ENCODE data around the gene IL16.
"Not testable (repeated sequence)": the region's sequence is repeated elsewhere in the genome, so short reads cannot be mapped to it uniquely, and the experiment has no call there.

The IL16 gene

DNA sequence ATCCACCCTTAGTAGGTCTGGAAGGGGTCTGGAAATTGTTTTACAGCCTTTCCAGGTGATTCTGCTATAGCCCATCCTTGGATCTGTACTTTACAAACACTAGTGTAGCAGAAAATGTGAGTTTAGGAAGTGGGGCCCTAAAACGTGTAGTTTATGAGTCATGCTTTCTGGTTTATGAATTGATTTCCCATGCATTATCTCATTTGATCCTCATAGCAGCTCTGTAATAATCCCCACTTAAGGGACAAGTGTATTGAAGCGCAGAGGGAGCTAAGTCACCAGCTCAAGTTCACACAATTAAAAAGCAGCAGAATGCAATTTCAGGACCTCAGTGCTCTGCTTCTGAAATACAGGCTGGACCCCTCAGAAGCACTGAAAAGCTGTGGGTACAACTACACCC, 149.9 kb downstream of the IL16 start:
- DNase-seq, result no peak

DNA sequence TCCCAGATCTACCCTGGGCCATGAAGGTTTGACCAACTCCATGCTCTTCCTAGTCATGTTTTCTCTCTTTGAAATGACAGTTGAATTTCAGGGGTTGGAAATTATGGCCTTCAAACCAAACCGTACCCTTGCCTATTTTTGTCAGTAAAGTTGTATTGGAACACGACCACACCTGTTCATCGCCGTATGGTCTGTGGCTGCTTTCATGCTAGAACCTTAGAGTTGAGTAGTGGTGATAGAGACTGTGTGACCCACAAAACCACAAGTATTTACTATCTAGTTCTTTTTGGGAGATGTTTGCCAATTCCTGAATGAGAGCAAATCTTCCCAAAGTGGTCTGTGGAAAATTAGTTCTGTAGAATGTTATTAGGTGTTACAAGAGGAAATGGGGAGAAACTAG, 151.2 kb downstream of the IL16 start:
- no peak for DNase-seq

DNA sequence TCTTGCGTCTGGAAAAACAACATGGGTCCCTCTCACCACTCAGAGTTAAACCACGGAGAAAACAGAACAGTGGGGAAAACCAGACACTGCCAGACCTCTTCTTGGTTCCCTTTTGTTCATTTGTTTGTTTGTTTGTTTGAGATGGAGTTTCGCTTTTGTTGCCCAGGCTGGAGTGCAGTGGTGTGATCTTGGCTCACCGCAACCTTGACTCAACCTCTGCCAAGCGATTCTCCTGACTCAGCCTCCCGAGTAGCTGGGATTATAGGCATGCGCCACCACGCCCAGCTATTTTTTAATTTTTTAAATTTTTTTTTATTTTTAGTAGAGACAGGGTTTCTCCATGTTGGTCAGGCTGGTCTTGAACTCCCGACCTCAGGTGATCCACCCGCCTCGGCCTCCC, 152.0 kb downstream of the IL16 start:
- DNase-seq, result not testable (repeated sequence)

DNA sequence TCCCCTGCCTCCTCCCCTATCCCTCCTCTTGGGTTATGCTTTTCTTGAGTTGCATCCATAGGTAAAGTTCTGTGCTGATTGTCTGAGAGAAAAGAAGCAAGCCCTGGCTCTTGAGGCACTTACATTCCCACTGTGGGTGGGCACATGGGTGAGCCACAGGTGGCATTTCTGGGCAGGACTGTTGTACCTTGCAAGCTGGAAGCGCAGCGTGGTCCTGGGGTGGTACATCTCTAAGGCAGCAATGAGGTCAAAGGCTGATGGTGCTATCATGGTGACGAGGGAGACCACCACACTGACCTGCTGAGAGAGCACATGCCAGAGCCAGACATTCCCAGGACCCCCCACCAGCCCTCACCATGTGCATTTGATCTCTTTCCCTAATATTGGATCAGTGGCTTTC, 152.6 kb downstream of the IL16 start:
- DNase-seq, result no peak

DNA sequence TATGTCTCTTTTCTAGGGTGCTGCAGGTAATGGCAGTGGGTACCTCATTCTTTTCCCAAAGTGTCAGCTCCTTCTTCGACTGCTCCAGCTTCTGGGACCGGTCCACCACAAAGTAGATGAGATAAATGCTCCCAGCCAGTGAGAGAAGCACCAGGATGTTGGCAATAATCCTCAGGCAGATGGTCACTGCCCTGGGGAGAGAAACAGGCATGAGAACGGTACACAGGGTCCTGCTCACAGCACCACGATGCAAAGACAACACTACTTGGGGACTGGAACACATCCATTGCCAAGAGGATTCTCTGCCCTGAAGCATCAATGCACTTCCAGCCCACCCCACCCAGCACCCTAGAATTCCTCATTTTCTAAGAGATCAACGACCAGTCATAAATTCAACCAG, 155.0 kb downstream of the IL16 start:
- DNase-seq, result no peak

DNA sequence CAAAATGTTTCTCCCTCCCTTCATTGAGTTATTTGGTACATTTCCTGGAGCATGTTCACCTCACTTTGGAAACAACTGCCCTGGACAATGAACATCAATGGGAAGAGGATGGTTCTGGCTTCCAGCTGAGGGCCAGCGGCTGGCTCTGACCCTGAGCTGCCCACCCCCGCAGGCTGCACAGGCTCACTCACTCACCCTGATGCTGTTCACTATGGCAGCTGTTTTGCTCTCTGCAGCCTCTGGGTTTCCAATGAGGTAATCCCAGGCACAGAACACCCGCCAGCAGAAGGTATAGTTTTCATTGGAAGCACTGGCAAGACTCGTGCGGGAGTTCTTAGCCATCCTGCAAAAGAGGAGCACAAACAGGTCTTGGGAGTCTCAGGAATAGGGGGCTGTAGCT, 159.6 kb downstream of the IL16 start:
- no peak for DNase-seq

DNA sequence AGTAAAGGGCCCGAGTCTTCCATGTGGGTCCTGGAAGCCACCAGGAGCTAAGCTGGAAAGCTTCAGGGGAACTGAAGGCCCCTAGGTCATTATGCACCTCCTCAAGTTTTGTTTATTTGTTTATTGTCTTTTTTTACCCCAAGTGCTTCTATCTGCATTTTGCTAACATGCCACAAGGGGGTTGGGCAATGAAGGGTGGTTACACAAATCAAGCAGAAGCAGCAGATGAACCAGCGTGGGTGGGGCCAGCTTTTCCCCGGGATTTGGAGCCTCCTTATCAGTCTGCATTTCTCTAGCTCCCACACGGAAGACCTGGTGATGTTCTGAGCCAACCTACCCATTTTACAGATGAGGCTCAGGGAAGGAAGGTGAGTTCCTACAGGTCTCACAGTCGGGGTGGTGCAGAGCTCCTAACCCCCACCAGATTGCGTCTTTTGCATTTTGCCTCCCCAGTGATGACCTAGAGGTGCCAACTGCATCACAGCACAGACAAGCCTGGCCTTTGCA, 160.6 kb downstream of the IL16 start:
- DNase-seq, result no peak

DNA sequence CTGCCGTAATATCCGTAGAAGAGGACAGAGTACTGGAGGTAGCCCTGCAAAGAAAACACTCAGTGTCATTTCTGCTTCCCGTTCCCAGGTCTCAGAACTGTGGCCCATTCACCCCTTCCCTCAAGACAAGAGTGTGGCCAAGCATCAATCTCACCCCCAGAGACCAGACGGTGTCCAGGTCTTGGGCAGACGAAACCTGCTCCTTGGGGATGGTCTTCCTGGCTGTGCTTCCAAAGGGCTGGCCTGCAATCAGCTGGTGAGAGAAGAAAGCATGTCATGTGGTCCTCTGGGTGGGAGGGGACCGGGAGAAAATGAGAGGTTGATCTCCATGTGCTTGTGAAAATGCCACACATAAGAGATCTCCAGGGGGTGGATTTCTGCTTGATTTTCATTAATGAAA, 161.6 kb downstream of the IL16 start:
- DNase-seq, result no peak

DNA sequence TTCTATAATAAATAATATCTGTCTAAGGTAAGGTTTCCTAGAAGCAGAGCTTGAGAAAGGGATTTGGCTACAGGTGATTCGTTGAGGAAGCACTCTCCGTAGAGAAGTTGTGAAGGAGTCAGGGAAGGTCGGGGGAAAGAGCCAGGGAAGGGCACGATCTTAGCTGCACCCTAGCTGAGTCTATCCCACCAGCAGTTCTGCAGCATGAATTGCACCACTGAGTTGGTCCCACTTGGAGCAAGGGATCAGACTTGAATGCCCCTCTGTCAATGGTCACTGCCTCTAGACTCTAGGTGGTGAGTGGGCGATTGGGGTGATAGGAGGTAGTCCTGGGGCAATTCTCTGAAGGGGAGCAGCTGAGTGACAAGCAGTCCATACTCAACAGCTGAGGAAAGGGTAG, 163.8 kb downstream of the IL16 start:
- no peak for DNase-seq

DNA sequence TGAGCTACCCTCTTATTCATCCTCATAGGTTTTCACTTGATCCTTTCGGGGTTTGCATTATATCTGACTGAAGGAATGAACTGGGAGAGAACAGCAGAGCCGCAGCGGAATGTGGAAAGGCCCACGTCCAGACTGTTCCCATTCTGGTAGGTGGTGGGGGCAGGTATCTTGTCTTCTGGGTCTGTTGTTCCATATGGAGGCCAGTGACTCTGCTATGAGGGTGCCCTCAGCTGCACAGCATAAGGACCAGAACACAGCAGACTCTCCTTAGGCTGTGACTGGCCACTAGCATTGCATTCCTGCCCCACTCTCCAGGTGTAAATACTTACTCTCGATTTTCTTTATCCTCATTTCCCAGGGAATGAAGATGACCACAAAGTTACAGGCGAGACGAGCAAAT, 165.2 kb downstream of the IL16 start:
- DNase-seq, result no peak

DNA sequence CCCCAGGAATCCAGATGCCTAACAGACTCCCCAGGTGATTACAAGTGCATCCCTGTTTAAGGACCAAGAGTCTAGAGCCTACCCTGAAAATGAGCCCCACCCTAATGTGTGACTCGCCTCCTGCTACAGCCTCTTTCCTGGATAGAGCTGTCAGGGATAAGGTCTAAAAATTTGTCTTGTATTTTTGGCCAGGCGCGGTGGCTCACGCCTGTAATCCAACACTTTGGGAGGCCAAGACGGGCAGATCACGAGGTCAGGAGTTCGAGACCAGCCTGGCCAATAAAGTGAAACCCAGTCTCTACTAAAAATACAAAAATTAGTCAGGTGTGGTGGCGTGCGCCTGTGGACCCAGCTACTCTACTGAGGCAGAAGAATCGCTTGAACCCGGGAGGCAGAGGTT, 166.1 kb downstream of the IL16 start:
- no peak for DNase-seq

DNA sequence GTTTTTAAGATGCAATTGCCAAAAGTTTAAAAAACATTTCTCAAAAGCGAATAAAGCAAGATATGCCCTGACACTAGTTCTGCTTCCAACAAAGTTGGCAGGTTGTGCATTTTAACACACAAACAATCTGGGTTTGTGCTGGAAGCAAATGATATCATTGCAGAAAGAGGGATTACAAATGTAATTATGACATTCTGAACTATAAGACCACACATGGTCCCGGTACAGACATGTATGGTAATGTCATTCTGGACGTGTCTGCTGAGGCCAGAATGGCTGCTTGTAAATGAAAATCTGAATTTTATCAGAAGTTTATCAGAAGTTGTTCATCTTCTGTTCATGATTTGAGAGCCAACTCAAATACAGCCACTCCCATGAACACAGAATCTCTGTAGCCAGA, 166.6 kb downstream of the IL16 start:
- DNase-seq, result no peak

All from stimulated activated CD4-positive, alpha-beta T cell treated with anti-CD3 and anti-CD28 coated beads, Interleukin-4, amount 100 ng/mL, for 1 hour (primary cell).